Right ventricle myocardium superior (tissue), 1 donor: Measurements from ENCODE around the gene DIPK1C. TPM values are rescaled to one million over a fixed set of nuclear protein-coding genes. Genes with fewer than 3 reads are reported as not detected.

Experiments used
- ATAC-seq: fragments of 200-7000 bp; cut with Tn5 transposase; one replicate; pipeline ENCODE4 v1.9.1; 2020; ENCODE audit warnings: mild to moderate bottlenecking; ENCODE audit not compliant: poor library complexity
- DNase-seq: peaks from one replicate; pipeline ENCODE4 v3.0.0-alpha.2; 2020
- intact Hi-C: fragments of 100-400 bp; cut with DNase I; formaldehyde crosslinking; loops from one replicate; pipeline ENCODE4 v1.11.2; 2022
- total RNA-seq: library from RNA; stranded (reverse); fragmentation: NEBNext Ultra II Directional; extraction: Animal tissue kit (Norgen Biotek cat#: 25700); gene quantifications from one replicate; pipeline ENCODE4 v1.2.1, GENCODE V29; 2021
- donor health status: DM: no; HTN: yes; CAD: no; lungs with severe emphysema.

The DIPK1C gene
- total RNA-seq, 1 donor from 2014 or later: 3.3 TPM

GRCh38 chr18:74489676-74490075, 32.6 kb upstream of the DIPK1C start:
- ATAC-seq (no peak), DNase-seq (no peak)
- intact Hi-C loops: loop anchor here (5.0 to 10.0 kb wide), 3 partner anchors 63 to 295 kb away; no protein-coding TSS in a partner anchor

GRCh38 chr18:74488864-74489263, 31.8 kb upstream of the DIPK1C start:
- intact Hi-C loops: no loop called here
- no peak for DNase-seq
- no peak for ATAC-seq

GRCh38 chr18:74488354-74488753, 31.2 kb upstream of the DIPK1C start:
- intact Hi-C loops: no loop called here
- DNase-seq: no peak
- ATAC-seq: no peak

- intact Hi-C loops: no loop called here
- ATAC-seq (no peak), DNase-seq (no peak)
Measured at GRCh38 chr18:74486119-74486849, 29.2 kb upstream of the DIPK1C start.

GRCh38 chr18:74482697-74483096, 25.6 kb upstream of the DIPK1C start:
- DNase-seq (no peak), ATAC-seq (no peak)
- intact Hi-C loops: no loop called here

GRCh38 chr18:74480149-74480651, 23.1 kb upstream of the DIPK1C start:
- intact Hi-C loops: no loop called here
- ATAC-seq: no peak
- no peak for DNase-seq

- DNase-seq (no peak), ATAC-seq (peak; percentile 44)
- intact Hi-C loops: loop anchor here (5.0 kb wide), 1 partner anchor 122 kb away; no protein-coding TSS in a partner anchor
Measured at GRCh38 chr18:74479486-74480148, 22.5 kb upstream of the DIPK1C start.

GRCh38 chr18:74478880-74479279, 21.8 kb upstream of the DIPK1C start:
- no peak for DNase-seq
- no peak for ATAC-seq
- intact Hi-C loops: loop anchor here (5.0 kb wide), 1 partner anchor 122 kb away; no protein-coding TSS in a partner anchor

- intact Hi-C loops: loop anchor here (5.0 kb wide), 1 partner anchor 121 kb away; no protein-coding TSS in a partner anchor
- ATAC-seq: no peak
- no peak for DNase-seq
Measured at GRCh38 chr18:74478316-74478715, 21.2 kb upstream of the DIPK1C start.

GRCh38 chr18:74477771-74478170, 20.7 kb upstream of the DIPK1C start:
- no peak for DNase-seq
- intact Hi-C loops: loop anchor here (5.0 kb wide), 1 partner anchor 120 kb away; no protein-coding TSS in a partner anchor
- no peak for ATAC-seq

- intact Hi-C loops: loop anchor here (5.0 kb wide), 1 partner anchor 119 kb away; no protein-coding TSS in a partner anchor
- ATAC-seq (peak; percentile 63), DNase-seq (no peak)
Measured at GRCh38 chr18:74476140-74476539, 19.0 kb upstream of the DIPK1C start.

GRCh38 chr18:74473976-74474640, 17.0 kb upstream of the DIPK1C start:
- no peak for DNase-seq
- intact Hi-C loops: no loop called here

GRCh38 chr18:74472312-74472711, 15.2 kb upstream of the DIPK1C start:
- ATAC-seq (no peak), DNase-seq (no peak)
- intact Hi-C loops: no loop called here

More at GRCh38 chr18:74473976-74474640, 17.0 kb upstream of the DIPK1C start:
- no peak for ATAC-seq

GRCh38 chr18:74468547-74469061, 11.5 kb upstream of the DIPK1C start:
- no peak for DNase-seq
- peak; percentile 71 for ATAC-seq
- intact Hi-C loops: no loop called here

- ATAC-seq: no peak
- intact Hi-C loops: no loop called here
Measured at GRCh38 chr18:74465775-74466174, 8.7 kb upstream of the DIPK1C start.

GRCh38 chr18:74463983-74464382, 6.9 kb upstream of the DIPK1C start:
- ATAC-seq: no peak
- intact Hi-C loops: no loop called here
- DNase-seq: no peak

More at GRCh38 chr18:74465775-74466174, 8.7 kb upstream of the DIPK1C start:
- no peak for DNase-seq

GRCh38 chr18:74463254-74463653, 6.1 kb upstream of the DIPK1C start:
- ATAC-seq (peak; percentile 9), DNase-seq (no peak)
- intact Hi-C loops: no loop called here

- intact Hi-C loops: no loop called here
- ATAC-seq (no peak), DNase-seq (no peak)
Measured at GRCh38 chr18:74460825-74461224, 3.7 kb upstream of the DIPK1C start.

- intact Hi-C loops: no loop called here
- ATAC-seq (no peak), DNase-seq (no peak)
Measured at GRCh38 chr18:74459889-74460288, 2.8 kb upstream of the DIPK1C start.
